GM21447 (cell line): ENCODE data around the gene WNK1.
A peak's percentile ranks its signal among the peaks of the same experiment; 100 is the strongest.
"Not testable (repeated sequence)": the region's sequence is repeated elsewhere in the genome, so short reads cannot be mapped to it uniquely, and the experiment has no call there.

ENCODE experiments used
- ATAC-seq: cut with Tn5 transposase; IDR thresholded peaks from one replicate; pipeline ENCODE4 v1.9.1; 2021; ENCODE audit not compliant: unreplicated experiment

Gene WNK1

GRCh38 chr12:751999-752694 lies at the start of gene WNK1:
WNK1 (plus strand) TSS chr12:752579; CDS start chr12:753566, 987 bp downstream.
- peak; percentile 45 for ATAC-seq

- no peak for ATAC-seq
Measured at GRCh38 chr12:704516-705242, 47.7 kb upstream of the WNK1 start.

GRCh38 chr12:708084-708483 lies 44.3 kb upstream of the WNK1 start:
- ATAC-seq, result not testable (repeated sequence)

DNA sequence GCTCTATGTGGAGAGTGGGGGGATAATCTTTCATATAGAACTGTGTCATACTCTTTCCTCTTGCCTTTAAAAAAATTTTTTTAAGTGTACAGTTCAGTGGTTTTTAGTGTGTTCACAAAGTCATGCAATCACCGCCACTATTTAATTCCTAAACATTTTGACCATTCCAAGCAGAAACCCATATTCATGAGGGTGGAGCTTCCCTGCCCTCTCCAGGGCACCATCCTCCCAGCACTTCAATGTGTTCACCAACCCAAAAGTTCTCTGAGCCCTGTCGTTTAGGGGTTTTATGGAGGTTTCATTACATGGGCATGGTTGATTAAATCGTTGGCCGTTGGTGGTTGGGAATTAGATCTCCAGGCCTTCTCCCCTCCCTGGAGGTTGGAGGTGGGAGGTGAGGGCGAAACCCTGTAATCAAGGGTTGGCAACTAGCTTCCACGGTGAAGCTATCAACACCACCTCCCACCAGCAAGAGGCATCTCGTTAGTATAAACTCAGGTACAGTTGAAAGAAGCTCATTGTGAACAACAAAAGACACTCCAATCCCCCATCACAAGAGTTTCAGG lies 42.8 kb upstream of the WNK1 start:
- ATAC-seq, result no peak

DNA sequence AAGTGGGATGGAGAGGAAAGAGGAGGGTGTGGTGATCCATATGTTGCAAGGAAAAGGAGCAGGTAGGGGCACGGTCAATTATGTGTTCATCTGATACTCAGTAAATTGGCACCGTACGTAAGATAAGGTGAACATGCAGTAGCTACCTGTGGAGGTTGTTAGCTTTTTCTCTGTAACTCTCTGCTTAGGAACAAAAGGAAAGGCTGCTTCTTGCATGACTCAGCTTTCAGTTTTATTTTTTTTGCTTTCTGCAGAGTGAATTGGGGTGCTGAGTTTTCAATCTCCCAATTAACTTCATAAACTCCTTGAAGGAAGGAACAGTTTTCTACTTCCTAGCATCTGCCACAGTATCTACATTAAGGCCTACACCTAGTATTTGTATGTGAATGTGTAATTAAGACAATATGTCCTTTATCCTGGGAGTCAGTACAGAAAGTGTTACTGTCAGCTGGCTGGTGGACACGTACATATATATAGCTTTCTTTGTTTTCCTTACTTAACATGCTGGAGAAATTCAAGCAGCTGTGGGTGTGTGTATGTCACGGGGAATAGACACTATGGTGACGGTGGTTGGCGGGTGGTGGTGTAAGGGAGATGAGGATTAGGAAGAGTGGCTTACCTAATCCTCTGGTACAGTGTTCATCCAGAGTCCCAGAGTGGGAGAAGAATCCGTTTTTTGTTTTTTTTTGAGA lies 40.1 kb upstream of the WNK1 start:
- ATAC-seq, result no peak

DNA sequence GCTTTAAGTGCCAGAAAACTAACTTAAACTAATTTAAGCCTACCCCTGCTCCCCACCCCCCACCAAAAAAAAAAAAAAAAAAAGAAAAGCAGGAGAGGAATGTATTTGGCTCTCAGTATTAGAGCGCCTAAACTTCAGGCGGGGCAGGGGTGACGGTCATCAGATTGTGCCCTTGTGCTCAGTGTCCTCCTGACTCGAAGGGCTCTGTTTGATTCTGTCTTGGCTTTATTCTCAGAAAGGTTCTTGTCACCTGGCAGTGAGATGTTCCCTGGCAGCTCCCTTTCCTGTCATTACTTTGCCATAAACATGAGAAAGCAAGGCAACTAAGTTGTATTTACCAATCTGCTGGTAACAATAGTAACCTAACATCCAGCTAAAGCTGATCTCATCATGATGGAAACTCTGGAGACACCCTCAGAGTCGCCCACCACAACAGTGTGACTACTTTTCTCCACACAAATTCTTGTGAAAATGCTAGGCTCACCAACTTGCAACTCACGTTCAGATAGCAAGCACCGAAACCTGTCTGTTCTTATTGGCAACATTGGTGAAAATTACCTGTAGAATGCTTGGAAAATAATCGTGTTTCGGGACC lies 39.0 kb upstream of the WNK1 start:
- no peak for ATAC-seq

DNA sequence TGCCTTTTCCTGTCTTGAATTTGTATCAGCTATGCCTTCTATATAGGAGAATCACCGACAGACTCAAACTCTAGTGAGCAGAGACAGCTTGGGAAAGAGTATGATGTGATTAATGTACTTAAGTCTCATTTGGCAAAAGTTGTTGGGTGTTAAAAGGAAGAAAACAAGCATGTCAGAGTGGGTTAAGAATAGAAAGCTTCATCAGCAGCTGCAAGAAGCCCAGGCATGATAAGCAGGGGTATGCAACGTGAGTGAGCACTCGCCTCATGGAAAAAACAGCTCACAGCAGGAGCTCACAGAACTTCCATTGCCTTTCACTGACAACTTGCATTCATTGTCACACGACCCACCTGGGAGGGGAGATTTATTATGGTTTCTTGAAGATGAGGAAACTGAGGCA lies 35.9 kb upstream of the WNK1 start:
- no peak for ATAC-seq

GRCh38 chr12:718756-719102 lies 33.6 kb upstream of the WNK1 start:
- no peak for ATAC-seq

- ATAC-seq, result no peak
Measured at GRCh38 chr12:720231-720941, 32.0 kb upstream of the WNK1 start.

DNA sequence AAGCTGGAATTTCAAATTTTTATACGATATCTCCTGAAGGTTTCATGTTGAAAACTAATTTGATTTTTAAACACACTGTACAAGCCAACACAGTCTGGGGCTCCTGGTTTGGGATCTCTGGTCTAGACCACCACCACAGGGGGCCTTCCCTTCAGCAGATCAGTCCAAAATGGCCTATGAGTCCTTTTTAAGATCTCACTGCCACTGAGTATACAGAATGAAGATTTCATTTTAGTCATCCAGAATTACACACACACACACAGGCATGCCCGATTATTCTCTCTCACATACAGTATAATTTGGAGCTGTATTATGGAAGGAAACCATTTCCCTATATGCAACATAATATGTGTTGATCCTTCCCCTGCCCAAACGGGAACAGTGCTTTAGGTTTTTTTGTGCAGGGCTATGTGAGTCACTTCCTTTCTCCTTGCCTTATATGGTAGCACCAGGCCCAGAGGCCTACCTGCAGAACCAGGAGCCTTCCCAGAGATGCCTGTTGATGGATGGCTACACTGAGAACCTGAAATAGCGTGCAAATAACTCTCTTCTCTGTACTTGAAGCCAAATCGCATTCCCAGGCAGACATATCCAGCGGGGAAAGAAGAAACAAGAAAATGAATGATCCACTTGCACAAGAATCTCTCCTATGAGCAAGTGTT lies 28.1 kb upstream of the WNK1 start:
- ATAC-seq, result peak; percentile 56

- ATAC-seq, result no peak
Measured at GRCh38 chr12:725076-725475, 27.3 kb upstream of the WNK1 start.

- no peak for ATAC-seq
Measured at GRCh38 chr12:726281-727140, 25.9 kb upstream of the WNK1 start.

- ATAC-seq, result no peak
Measured at GRCh38 chr12:727321-727720, 25.1 kb upstream of the WNK1 start.

GRCh38 chr12:728781-729180 lies 23.6 kb upstream of the WNK1 start:
- no peak for ATAC-seq

DNA sequence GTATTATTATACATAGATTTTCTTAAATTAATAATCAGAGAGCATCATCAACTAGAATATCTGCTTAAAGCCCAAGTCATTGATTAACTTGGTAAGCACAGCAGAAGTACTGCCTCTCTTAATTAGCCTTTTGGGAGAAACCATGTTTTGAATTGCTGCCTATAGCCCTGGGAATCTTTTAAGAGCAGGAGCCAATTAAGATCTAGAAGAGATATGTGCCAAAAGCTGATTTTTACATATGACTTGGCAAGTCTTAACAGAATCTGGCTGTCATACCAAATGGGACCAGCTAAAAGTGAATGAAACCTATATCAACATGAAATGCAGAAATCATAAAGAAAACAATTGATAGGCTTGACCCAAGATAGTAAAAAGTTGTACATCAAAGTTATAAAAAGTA lies 23.2 kb upstream of the WNK1 start:
- ATAC-seq, result no peak

DNA sequence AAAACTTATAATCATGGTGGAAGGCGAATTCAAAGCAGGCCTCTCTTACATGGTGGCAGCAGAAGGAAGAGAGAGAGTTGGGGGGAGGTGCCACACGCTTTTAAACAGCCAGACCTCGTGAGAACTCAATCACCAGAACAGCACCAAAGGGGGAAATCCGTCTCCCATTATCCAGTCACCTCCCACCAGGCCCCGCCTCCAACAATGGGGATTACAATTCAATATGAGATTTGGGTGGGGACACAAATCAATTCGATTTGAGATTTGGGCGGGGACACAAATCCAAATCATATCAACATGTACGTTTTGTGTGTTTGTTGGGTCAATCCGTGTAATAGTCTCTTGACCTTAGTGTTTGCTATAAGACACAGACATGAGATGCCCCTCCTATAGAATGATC lies 21.8 kb upstream of the WNK1 start:
- no peak for ATAC-seq

GRCh38 chr12:737122-737739 lies 15.1 kb upstream of the WNK1 start:
- ATAC-seq, result no peak

DNA sequence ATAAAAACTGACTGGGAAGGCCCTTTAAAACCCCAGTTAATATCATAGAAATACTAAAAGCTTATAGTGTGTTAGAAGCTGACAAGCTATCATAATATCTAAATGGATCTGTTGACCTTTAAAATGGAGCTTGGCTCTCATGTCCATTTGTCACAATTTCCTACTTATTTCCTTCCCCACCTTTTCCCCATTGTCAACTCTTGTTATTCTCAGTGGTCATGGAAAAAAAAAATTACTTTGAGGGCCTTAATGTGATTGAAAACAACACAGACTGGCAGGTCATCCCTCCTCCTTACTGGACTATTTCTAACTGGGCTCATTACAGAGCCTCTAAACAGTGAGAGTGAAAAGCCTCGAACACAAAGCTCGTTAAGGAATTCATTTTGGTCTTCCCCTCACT lies 13.7 kb upstream of the WNK1 start:
- no peak for ATAC-seq

DNA sequence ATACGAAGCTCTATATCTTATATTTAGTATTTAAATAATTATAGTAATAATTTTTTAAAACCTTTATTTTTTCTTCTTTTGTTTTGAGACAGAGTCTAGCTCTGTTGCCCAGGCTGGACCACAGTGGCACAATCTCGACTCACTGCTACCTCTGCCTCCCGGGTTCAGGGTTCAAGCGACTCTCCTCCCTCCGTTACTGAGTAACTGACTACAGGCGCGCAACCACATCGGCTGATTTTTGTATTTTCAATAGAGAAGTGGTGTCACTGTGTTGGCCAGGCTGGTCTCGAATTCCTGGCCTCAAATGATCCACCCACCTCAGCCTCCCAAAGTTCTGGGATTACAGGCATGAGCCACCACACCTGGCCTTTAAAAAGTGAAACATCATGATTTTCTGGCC lies 13.0 kb upstream of the WNK1 start:
- no peak for ATAC-seq
